ENCODE measurements around the gene ZCCHC2.

The ZCCHC2 gene

DNA sequence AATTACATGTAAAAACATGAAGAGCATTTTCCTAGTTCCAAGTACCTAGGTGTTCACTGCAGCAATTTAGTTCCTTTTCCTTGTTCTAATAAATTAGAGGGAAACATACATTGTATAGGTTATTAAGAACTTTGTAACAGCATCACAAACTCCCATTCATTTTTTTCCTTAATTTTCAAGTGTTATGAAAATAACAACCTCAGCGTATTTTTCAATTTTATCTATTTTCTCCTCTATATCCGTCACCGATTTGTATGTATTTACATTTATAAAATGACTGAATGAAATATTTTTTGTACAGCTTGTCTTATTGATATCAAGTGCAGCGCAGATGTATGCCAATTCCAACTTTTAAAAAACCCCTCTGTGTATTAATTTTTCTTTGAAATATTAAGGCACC, 44.0 kb downstream of the ZCCHC2 start:
- DNase-seq (ENCODE audit: low spot score) = no peak
- Mint-ChIP-seq H3K27ac (no peak overlapping the region), H3K27me3 (ENCODE audit: low read depth) (no peaks in the 10 kb centered on the region), H3K4me1 (ENCODE audit: low read depth) (peaks cover 5% of the 10 kb centered on the region), H3K36me3 (ENCODE audit: low read depth) (peaks cover 78% of the 10 kb centered on the region), H3K9me3 (no peaks in the 10 kb centered on the region), H3K4me3 (no peak overlapping the region)

GRCh38 chr18:62569081-62569655, 46.3 kb downstream of the ZCCHC2 start:
- no peaks in the 10 kb centered on the region for H3K27me3 Mint-ChIP-seq (ENCODE audit: low read depth)
- no peaks in the 10 kb centered on the region for H3K9me3 Mint-ChIP-seq
- DNase-seq (ENCODE audit: low spot score) = no peak
- peaks cover 9% of the 10 kb centered on the region for H3K4me1 Mint-ChIP-seq (ENCODE audit: low read depth)
- no peak overlapping the region for H3K27ac Mint-ChIP-seq
- H3K4me3 Mint-ChIP-seq = no peak overlapping the region
- H3K36me3 Mint-ChIP-seq (ENCODE audit: low read depth) = peaks cover 79% of the 10 kb centered on the region

DNA sequence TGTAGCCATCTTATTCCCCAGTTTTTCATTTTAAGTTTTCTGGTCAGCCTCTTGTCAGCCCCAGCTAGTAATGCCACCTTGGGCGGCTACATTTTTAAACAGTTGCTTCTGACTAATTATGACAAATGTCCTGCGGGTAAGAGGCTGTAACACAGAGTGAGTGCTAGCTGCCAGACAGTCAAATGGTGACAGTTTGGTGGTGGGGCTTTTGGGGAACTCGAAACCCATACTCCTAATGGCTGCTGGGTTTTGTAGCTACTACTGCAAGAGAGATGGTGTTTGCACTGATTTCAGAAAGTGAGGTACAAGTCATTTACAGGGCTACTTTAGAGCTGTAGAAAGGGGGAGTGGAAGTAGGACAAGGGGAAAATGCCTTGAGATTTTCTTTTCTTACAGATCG, 48.2 kb downstream of the ZCCHC2 start:
- peaks cover 11% of the 10 kb centered on the region for H3K4me1 Mint-ChIP-seq (ENCODE audit: low read depth)
- no peaks in the 10 kb centered on the region for H3K27me3 Mint-ChIP-seq (ENCODE audit: low read depth)
- H3K9me3 Mint-ChIP-seq = no peaks in the 10 kb centered on the region
- H3K4me3 Mint-ChIP-seq = no peak overlapping the region
- peaks cover 85% of the 10 kb centered on the region for H3K36me3 Mint-ChIP-seq (ENCODE audit: low read depth)
- DNase-seq (ENCODE audit: low spot score) = no peak
- H3K27ac Mint-ChIP-seq = no peak overlapping the region

DNA sequence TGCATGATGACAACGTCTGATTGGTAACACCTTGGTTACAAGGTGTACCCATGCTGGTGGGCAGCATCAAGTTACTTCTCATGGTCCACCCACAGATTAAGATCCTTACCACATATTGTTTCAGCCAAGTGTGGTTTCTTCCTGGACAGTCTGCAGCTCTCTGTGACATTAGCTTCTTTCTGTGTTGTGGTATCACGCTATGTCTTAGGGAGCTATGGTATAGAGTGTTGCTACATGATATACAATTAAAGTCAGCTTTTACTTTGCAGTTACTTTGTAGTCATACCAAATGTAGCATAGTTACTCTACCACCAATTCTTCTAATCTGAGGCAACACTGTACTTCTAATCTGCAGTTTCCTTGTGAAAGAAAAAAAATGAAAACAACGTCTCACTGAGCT, 48.8 kb downstream of the ZCCHC2 start:
- H3K4me1 Mint-ChIP-seq (ENCODE audit: low read depth) = peaks cover 14% of the 10 kb centered on the region
- H3K36me3 Mint-ChIP-seq (ENCODE audit: low read depth) = peaks cover 85% of the 10 kb centered on the region
- no peaks in the 10 kb centered on the region for H3K27me3 Mint-ChIP-seq (ENCODE audit: low read depth)
- no peak for DNase-seq (ENCODE audit: low spot score)
- no peak overlapping the region for H3K4me3 Mint-ChIP-seq
- H3K27ac Mint-ChIP-seq = no peak overlapping the region
- H3K9me3 Mint-ChIP-seq = no peaks in the 10 kb centered on the region

DNA sequence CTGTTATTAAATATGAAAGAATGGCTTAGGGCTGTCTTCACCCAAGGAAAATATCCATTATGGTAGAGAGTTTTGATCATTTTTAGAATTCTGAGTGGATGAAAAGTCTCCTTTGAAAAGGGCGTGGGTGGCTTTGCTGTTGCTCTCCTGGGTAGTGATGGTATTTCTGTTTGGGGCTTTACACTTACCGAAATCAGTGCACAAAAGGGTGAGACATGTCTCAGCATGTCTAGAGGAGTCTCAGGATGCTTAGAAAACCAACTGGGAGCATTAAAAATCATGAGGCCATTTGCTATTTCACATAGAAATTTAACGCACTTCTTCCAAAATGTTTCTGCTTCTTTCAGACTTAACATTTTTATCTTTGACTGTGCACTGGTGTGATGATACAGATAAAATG, 49.6 kb downstream of the ZCCHC2 start:
- no peaks in the 10 kb centered on the region for H3K9me3 Mint-ChIP-seq
- DNase-seq (ENCODE audit: low spot score) = no peak
- H3K36me3 Mint-ChIP-seq (ENCODE audit: low read depth) = peaks cover 87% of the 10 kb centered on the region
- H3K27ac Mint-ChIP-seq = no peak overlapping the region
- H3K27me3 Mint-ChIP-seq (ENCODE audit: low read depth) = no peaks in the 10 kb centered on the region
- no peak overlapping the region for H3K4me3 Mint-ChIP-seq
- H3K4me1 Mint-ChIP-seq (ENCODE audit: low read depth) = peaks cover 21% of the 10 kb centered on the region

DNA sequence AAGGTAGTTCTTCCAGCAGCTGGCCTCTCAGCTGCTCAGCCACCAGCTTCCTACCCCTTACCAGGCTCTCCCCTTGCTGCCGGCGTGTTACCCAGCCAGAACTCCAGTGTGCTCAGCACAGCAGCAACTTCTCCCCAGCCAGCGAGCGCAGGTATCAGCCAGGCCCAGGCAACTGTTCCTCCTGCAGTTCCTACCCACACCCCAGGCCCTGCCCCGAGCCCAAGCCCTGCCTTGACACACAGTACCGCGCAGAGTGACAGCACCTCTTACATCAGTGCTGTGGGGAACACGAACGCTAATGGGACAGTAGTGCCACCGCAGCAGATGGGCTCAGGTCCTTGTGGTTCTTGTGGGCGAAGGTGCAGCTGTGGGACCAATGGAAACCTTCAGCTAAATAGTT, 52.0 kb downstream of the ZCCHC2 start:
- Mint-ChIP-seq H3K27me3 (ENCODE audit: low read depth) (no peaks in the 10 kb centered on the region), H3K4me3 (no peak overlapping the region), H3K4me1 (ENCODE audit: low read depth) (peaks cover 21% of the 10 kb centered on the region), H3K9me3 (no peaks in the 10 kb centered on the region), H3K36me3 (ENCODE audit: low read depth) (peaks cover 84% of the 10 kb centered on the region), H3K27ac (no peak overlapping the region)
- DNase-seq (ENCODE audit: low spot score) = no peak

DNA sequence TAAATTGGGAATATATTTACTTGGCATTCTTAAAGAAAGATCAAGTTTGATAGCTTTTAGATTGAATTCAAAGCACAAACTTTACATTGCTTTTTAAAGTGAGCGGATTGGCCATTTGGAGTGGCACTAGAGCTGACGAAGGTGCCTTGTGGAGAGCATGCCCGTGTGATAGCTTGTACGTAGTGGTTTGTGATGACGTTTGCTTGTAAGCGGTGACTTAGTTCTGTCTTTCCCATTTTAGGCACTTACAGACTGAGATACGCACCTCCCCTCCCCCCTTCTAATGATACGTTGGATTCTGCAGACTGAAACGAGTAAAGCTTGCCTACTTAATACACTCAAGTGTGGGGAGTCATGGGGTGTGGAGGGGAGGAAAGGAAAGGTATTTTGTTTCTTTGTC, 53.4 kb downstream of the ZCCHC2 start:
- H3K27me3 Mint-ChIP-seq (ENCODE audit: low read depth) = no peaks in the 10 kb centered on the region
- H3K36me3 Mint-ChIP-seq (ENCODE audit: low read depth) = peaks cover 74% of the 10 kb centered on the region
- no peak overlapping the region for H3K27ac Mint-ChIP-seq
- no peak overlapping the region for H3K4me3 Mint-ChIP-seq
- DNase-seq (ENCODE audit: low spot score) = no peak
- no peaks in the 10 kb centered on the region for H3K9me3 Mint-ChIP-seq
- H3K4me1 Mint-ChIP-seq (ENCODE audit: low read depth) = peaks cover 19% of the 10 kb centered on the region

DNA sequence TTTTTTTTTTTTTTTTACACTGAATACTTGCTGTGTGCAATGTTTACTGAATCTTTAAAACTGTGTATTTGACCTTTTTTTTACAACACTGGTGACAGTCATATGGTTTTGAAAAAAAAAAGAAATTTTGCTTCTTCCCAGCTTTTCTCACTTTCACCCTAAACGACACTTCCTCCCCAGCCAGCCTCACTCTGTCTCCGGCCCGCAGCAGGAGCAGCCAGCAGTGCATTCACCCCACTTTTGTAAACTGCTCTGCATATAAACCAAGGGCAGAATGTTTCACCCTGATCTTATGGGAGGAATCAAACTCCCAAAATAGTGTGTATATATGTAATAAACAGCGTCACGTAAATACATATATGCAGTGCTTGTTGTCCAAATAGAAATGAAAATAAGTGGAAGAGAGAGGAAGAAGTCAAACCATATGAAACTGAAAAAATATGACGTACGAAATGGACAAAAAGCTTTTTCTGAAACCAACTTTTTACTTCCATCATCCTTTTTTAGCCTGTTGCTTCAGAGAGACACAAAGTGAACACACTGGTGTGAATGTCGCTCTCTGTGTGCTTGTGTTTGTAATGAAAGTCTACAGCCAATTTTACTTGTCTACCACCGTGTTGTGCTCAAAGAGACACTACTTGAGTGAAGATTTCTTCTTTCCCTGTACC, 54.2 kb downstream of the ZCCHC2 start:
- no peaks in the 10 kb centered on the region for H3K27me3 Mint-ChIP-seq (ENCODE audit: low read depth)
- no peak for DNase-seq (ENCODE audit: low spot score)
- no peak overlapping the region for H3K4me3 Mint-ChIP-seq
- no peak overlapping the region for H3K27ac Mint-ChIP-seq
- peaks cover 69% of the 10 kb centered on the region for H3K36me3 Mint-ChIP-seq (ENCODE audit: low read depth)
- H3K4me1 Mint-ChIP-seq (ENCODE audit: low read depth) = peaks cover 16% of the 10 kb centered on the region
- no peaks in the 10 kb centered on the region for H3K9me3 Mint-ChIP-seq

DNA sequence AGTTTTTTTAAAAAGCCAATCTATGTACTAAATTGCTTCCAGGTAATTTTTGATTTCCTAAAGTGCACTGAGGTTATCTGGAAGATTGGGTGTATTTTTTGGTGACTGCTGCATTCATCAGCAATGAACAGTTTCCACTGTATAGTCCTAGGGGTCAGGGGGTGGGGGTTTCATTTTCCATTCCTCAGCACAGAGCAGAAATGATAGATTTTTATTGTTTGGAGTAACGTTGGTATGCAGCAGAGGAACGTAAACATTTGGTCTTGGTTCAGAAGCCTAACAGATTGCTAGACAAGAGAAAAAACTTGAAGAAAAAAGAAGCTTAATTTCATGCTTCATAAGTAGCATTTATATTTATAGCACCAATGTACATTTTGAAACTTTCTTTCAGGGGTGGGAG, 54.9 kb downstream of the ZCCHC2 start:
- H3K36me3 Mint-ChIP-seq (ENCODE audit: low read depth) = peaks cover 63% of the 10 kb centered on the region
- H3K4me1 Mint-ChIP-seq (ENCODE audit: low read depth) = peaks cover 12% of the 10 kb centered on the region
- DNase-seq (ENCODE audit: low spot score) = no peak
- no peaks in the 10 kb centered on the region for H3K27me3 Mint-ChIP-seq (ENCODE audit: low read depth)
- H3K9me3 Mint-ChIP-seq = no peaks in the 10 kb centered on the region
- H3K4me3 Mint-ChIP-seq = no peak overlapping the region
- H3K27ac Mint-ChIP-seq = no peak overlapping the region

DNA sequence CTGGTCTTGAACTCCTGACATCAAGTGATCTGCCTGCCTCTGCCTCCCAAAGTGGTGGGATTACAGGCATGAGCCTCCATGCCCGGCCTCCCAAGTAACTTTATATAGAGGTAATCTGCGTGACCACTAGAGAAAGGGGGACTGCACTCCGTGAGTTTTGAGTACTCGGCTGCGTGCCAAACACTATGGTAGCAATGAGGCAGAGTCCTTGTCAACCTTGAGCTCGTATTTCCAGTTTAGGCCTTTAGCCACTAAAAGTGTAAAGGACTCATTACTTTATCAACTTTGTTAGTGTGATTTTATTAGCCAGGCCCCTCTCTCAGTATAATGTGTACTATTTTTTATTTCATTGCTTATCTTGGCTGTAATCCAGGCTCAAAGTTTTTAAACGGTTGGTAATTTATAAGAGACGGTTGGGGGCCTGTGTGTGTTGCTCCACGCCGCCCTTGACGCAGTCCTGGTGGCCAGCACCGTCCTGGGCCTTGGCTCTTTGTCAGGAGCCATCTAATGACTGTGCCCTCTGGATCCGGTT, 56.2 kb downstream of the ZCCHC2 start:
- Mint-ChIP-seq H3K9me3 (no peaks in the 10 kb centered on the region), H3K27ac (no peak overlapping the region), H3K36me3 (ENCODE audit: low read depth) (peaks cover 59% of the 10 kb centered on the region), H3K27me3 (ENCODE audit: low read depth) (no peaks in the 10 kb centered on the region), H3K4me3 (no peak overlapping the region), H3K4me1 (ENCODE audit: low read depth) (peaks cover 16% of the 10 kb centered on the region)
- no peak for DNase-seq (ENCODE audit: low spot score)

GRCh38 chr18:62583376-62583775, 60.6 kb downstream of the ZCCHC2 start:
- Mint-ChIP-seq H3K36me3 (ENCODE audit: low read depth) (peaks cover 38% of the 10 kb centered on the region), H3K9me3 (no peaks in the 10 kb centered on the region), H3K4me1 (ENCODE audit: low read depth) (peaks cover 35% of the 10 kb centered on the region), H3K4me3 (no peak overlapping the region), H3K27ac (no peak overlapping the region), H3K27me3 (ENCODE audit: low read depth) (no peaks in the 10 kb centered on the region)
- DNase-seq (ENCODE audit: low spot score) = no peak

GRCh38 chr18:62584241-62585120, 61.7 kb downstream of the ZCCHC2 start:
- Mint-ChIP-seq H3K27ac (peak overlapping the region; percentile 70), H3K4me3 (peak overlapping the region; percentile 30), H3K27me3 (ENCODE audit: low read depth) (no peaks in the 10 kb centered on the region), H3K9me3 (no peaks in the 10 kb centered on the region), H3K4me1 (ENCODE audit: low read depth) (peaks cover 36% of the 10 kb centered on the region), H3K36me3 (ENCODE audit: low read depth) (peaks cover 34% of the 10 kb centered on the region)
- DNase-seq (ENCODE audit: low spot score) = peak; percentile 79

DNA sequence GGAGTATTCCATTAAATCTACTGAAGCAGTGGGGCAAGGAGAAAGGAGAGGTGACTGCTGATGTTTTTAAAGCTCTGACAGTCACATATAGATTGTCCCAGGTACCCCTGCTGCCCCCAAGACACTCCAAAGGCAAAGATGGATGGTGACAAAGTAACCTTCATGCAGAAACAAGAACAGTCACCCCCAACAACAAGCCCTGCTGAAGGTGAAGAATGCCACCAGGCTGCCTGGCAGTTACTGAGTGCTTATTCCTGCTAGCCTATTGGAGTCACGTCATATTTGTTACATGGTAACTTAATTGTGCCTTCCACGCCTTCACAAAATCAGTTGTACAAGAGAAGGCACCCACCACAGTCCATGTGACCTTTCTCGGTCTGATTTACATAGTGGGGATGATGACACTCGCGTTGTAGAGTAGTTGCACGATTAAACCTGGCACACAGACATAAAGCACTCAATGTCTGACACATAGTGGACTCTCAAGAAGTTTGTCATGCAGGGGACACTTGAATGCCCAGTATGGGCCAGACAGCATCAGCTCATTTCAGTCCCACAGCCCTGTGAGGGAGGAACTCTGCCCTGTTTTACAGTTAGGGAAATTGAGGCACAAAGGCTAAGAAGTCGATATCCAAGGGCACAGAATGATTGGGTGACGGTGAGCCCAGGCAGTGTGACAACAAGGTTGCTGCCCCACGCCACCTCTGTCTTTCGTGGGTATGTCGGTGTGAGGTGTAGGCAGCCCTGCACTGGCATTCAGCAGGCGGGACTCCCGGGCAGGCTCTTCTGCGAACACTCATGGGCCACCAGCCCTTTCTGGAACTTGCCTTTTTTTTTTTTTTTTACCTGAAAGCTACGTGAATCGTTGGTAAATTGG, 62.7 kb downstream of the ZCCHC2 start:
- H3K27me3 Mint-ChIP-seq (ENCODE audit: low read depth) = no peaks in the 10 kb centered on the region
- peak overlapping the region; percentile 87 for H3K27ac Mint-ChIP-seq
- H3K9me3 Mint-ChIP-seq = no peaks in the 10 kb centered on the region
- peak overlapping the region; percentile 30 for H3K4me3 Mint-ChIP-seq
- peak; percentile 64 for DNase-seq (ENCODE audit: low spot score)
- H3K36me3 Mint-ChIP-seq (ENCODE audit: low read depth) = peaks cover 28% of the 10 kb centered on the region
- peaks cover 36% of the 10 kb centered on the region for H3K4me1 Mint-ChIP-seq (ENCODE audit: low read depth)

All from T-helper 2 cell treated with Interferon-gamma antibody and Interleukin-4, amounts not matched to agents 5 μg/mL and 100 μg/mL, for 36 hours (primary cell).